GM10266 (cell line): ENCODE measurements around the gene TTC22.

ENCODE experiments used
- DNase-seq: peaks from one replicate; pipeline ENCODE4 v3.0.0; 2012; ENCODE audit errors: extremely low spot score
- TF ChIP-seq, protein P1 (sequence below): IDR thresholded peaks from 2 replicates; pipeline ENCODE4 v1.5.1; 2012; ENCODE audit warnings: mild to moderate bottlenecking, low read depth; ENCODE audit not compliant: control insufficient read depth, insufficient read depth; ENCODE audit errors: missing control alignments

The TTC22 gene

DNA sequence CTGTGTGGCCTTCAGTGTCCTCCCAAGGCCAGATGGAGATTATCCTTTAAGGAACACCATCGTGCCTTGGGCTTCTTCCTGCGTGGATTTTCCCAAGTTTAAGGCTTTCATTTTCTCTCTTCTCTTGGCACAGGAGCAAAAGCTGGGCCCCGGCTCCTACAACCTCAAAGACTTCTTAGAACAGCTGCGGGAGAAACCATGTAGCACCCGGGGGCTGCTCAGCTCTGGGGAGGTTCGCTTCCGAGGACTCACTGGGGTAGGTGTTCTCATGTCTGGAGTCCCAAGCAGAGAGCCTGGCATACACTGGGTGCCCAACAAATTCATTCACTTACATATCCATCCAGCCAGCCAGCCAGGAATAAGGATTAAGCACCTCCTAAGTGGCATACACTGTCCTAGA, 6.6 kb upstream of the TTC22 start:
- TF ChIP-seq, protein P1, sequence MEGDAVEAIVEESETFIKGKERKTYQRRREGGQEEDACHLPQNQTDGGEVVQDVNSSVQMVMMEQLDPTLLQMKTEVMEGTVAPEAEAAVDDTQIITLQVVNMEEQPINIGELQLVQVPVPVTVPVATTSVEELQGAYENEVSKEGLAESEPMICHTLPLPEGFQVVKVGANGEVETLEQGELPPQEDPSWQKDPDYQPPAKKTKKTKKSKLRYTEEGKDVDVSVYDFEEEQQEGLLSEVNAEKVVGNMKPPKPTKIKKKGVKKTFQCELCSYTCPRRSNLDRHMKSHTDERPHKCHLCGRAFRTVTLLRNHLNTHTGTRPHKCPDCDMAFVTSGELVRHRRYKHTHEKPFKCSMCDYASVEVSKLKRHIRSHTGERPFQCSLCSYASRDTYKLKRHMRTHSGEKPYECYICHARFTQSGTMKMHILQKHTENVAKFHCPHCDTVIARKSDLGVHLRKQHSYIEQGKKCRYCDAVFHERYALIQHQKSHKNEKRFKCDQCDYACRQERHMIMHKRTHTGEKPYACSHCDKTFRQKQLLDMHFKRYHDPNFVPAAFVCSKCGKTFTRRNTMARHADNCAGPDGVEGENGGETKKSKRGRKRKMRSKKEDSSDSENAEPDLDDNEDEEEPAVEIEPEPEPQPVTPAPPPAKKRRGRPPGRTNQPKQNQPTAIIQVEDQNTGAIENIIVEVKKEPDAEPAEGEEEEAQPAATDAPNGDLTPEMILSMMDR = no peak
- no peak for DNase-seq

DNA sequence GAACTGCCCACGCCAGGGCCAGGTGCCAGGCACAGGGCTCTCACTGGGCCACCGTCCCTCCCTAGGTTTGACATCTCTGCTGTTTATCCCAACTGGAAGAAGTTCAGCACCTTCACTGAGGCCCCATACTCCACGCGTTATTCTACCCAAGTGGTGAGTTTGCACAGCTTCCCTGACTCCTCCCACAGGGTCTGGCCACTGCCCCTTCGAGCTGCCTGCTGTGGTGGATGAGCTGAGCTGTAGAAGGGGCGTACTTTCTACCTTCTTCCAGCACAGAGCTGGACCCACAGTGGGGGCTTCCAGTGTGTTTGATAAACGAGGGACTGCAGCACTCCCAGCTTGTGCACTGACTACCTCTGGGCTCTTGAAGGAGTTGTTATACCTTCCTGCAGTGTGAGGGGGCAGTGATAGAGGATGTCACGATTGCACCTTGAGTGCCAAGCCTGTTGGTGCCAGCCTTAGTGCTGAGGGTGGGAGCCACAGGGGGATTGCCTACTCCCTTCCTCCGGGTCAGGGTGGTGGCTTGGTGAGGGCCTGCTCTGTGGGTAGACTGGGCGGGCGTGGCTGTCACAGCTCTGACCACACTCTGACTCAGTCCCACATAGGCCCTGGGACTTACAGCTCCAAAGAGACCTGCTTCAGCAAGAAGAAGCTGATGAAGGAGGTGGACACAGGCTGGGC, 5.9 kb upstream of the TTC22 start:
- TF ChIP-seq, protein P1 = no peak
- DNase-seq = no peak

- DNase-seq = no peak
- TF ChIP-seq, protein P1 = no peak
Measured at GRCh38 chr1:54805981-54806381, 4.9 kb upstream of the TTC22 start.

GRCh38 chr1:54805466-54805865, 4.3 kb upstream of the TTC22 start:
- DNase-seq = peak; percentile 28
- TF ChIP-seq, protein P1 = no peak

DNA sequence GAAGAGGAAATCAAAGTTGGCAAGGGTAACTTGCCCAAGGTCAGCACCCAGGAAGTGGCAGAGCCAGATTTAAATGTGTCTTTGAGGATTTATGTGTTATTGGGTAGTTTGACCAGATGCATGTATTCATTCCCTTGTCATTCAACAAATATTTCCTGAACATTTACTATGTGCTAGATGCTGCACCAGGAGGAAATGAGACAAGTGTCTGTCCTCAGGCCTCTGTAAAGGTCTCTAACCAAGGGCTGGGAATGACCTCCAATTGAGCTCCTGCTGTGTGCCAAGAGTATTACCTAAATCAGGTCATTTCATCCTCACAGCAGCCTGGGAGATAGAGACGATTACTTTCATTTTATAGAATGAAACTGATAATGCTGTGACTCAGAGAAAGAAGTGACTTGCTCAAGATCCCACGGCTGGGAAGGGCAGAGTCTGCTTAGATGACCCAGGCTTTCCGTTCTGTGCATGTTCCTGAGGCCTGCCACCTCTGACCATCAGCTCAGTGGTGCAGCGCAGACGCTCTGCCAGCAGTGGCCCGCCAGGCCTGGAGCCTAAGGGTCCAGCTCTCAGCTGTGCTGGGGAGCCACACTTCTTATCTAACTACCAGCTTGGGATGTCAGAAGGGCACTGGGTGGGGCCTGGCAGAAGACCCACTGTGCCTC, 3.5 kb upstream of the TTC22 start:
- TF ChIP-seq, protein P1 = no peak

GRCh38 chr1:54803761-54804470, 2.8 kb upstream of the TTC22 start:
- no peak for DNase-seq

More for the DNA sequence above, 3.5 kb upstream of the TTC22 start:
- no peak for DNase-seq

More at GRCh38 chr1:54803761-54804470, 2.8 kb upstream of the TTC22 start:
- TF ChIP-seq, protein P1 = no peak
